Endothelial cell of umbilical vein (primary cell): ENCODE measurements around the gene ELOVL6.

Experiments used
- EZH2 ChIP-seq: IDR thresholded peaks from 2 replicates; pipeline ENCODE4 v1.6.1; 2012; ENCODE audit warnings: borderline replicate concordance, low read depth, mild to moderate bottlenecking, moderate library complexity, low read length, inconsistent platforms; ENCODE audit not compliant: severe bottlenecking
- GATA2 ChIP-seq: IDR thresholded peaks from 2 replicates; pipeline ENCODE4 v1.7.0; 2011; ENCODE audit warnings: low read depth, mild to moderate bottlenecking, moderate library complexity, mixed read lengths, low read length; ENCODE audit not compliant: insufficient read length, insufficient read depth
- POLR2A ChIP-seq: IDR thresholded peaks from 2 replicates; pipeline ENCODE4 v1.6.1; 2012; ENCODE audit warnings: low read depth, mild to moderate bottlenecking, control low read depth, low read length
- POLR2AphosphoS5 ChIP-seq: IDR thresholded peaks from 2 replicates; pipeline ENCODE4 v1.6.1; 2012; ENCODE audit warnings: low read depth, mild to moderate bottlenecking, control low read depth, low read length, moderate library complexity; ENCODE audit not compliant: insufficient read depth
- TF ChIP-seq, protein P1 (sequence below), 2 donors: IDR thresholded peaks; 1 replicate in 1 of 2; 2 replicates in 1 of 2; pipeline ENCODE4 v1.5.1; 2011; ENCODE audit warnings: low read length in 2 of 2, mild to moderate bottlenecking in 2 of 2, moderate library complexity in 2 of 2, control low read depth in 1 of 2, inconsistent platforms in 1 of 2, low read depth in 1 of 2; ENCODE audit not compliant: insufficient read depth in 1 of 2; ENCODE audit errors: extremely low read depth in 1 of 2

DNA sequence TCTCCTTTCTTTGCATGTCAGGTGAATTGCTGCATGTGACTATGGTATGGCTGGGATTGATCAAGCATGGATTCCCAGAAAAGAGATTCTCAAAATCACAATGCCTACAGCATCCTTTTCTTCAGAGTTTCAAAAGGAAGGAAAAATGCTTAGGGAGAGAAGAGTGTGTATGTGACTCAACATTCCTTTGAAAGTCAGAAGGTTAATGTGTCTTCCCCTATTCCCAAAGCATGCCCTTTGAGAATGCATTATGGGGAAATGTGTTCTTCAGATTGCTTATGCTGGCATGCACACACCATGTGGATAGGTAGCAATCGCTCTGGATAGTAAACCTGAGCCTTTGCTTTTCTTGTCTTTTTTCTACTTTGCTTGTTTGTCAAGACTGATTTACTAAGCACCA, 78.5 kb downstream of the ELOVL6 start:
- TF ChIP-seq EZH2 (no peak), POLR2A (no peak), GATA2 (no peak), POLR2AphosphoS5 (no peak)
- TF ChIP-seq, protein P1, sequence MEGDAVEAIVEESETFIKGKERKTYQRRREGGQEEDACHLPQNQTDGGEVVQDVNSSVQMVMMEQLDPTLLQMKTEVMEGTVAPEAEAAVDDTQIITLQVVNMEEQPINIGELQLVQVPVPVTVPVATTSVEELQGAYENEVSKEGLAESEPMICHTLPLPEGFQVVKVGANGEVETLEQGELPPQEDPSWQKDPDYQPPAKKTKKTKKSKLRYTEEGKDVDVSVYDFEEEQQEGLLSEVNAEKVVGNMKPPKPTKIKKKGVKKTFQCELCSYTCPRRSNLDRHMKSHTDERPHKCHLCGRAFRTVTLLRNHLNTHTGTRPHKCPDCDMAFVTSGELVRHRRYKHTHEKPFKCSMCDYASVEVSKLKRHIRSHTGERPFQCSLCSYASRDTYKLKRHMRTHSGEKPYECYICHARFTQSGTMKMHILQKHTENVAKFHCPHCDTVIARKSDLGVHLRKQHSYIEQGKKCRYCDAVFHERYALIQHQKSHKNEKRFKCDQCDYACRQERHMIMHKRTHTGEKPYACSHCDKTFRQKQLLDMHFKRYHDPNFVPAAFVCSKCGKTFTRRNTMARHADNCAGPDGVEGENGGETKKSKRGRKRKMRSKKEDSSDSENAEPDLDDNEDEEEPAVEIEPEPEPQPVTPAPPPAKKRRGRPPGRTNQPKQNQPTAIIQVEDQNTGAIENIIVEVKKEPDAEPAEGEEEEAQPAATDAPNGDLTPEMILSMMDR (IDR thresholded peaks at IDR 0.05; ENCODE audit: extremely low read depth in 1 of 2, insufficient read depth in 1 of 2, low read depth in 1 of 2, low read length in 2 of 2): no peak
